NCI-H187 treated with DMSO at 0.1 percent for 48 hours (cell line): Measurements from ENCODE around the gene SPANXA1.
"Not testable (repeated sequence)": the region's sequence is repeated elsewhere in the genome, so short reads cannot be mapped to it uniquely, and the experiment has no call there.

ENCODE experiments used
- DNase-seq: peaks from one replicate; lab custom pipeline; 2025; lab: John Stamatoyannopoulos, UW

SPANXA1 gene, protein sequence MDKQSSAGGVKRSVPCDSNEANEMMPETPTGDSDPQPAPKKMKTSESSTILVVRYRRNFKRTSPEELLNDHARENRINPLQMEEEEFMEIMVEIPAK

DNA sequence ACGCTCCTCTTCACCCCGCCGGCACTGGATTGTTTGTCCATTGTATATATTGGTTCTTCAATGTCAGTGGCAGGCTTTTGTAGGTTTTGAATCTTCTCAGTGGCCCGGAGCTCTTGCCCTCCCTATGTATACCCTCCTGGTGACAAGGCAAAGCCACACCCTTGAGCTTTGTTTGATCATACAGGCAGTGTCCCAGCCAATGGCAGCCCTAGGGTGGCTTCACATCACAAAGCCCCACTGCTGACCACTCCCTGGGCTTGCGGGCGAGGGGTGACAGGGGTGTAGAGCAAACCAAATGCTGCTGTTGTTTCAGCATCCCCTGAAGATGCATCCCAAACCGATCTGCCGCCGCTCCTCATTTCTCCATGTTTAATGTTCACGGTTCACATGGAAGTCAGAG, at the start of gene SPANXA1:
Gene SPANXA1, minus strand, starts transcription at position 101 of the 400 bp plus-strand sequence. Its CDS starts 60 bp downstream, at position 41.
- DNase-seq = not testable (repeated sequence)

DNA sequence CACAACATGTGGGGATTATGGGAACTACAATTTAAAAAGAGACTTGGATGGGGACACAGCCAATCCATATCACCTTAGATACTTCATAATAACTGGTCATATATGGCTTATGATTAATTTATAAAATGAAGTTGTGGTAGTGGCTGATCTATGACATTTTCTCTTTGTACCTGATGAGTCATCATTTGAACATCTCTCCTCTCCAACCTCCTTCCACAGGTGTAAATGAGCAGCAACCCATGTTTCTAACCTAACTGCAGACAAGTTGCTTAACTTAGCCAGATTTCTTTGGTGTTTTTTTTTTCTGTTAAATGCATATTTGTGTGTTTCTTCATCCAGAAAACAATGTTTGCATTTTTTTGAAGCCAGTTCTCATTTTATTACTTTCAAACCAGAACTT, 47.6 kb upstream of the SPANXA1 start:
- no peak for DNase-seq

DNA sequence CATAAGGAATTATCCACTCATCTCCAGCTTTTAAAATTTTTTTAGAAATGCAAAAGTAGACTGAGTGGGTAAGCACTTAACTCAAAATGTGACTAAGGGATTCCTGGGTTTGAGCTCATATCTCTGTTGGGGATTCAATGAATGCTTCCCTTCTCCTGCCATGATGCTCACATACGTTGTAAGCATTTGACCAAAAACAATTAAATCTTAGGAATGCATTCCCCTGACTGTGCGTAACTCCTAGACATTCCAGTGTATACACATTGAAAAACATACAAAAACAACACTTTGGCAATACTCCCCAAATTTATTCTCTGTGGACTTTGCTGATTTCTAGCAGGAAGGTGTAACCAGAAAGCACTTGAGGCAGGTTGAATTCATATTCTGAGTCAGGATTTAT, 34.8 kb upstream of the SPANXA1 start:
- DNase-seq = no peak

DNA sequence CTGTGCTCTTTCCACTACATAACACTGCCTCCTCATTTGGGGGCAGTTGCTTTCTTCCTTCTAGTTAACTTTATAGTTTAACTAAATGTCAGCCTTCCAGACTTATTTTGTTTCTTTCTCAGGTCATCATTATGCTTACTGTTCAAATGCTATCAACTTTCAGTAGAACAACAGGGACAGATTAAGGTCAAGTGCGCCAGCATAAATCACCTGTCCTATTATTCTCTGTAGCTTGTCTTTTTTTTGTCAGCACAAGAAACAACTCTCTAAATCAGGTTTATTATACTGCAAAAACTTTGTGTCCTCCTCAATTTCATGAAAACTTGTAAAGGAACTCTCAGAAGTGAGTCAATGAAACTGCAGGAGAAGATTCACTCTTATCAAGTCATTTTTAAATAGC, 24.6 kb upstream of the SPANXA1 start:
- DNase-seq = no peak

DNA sequence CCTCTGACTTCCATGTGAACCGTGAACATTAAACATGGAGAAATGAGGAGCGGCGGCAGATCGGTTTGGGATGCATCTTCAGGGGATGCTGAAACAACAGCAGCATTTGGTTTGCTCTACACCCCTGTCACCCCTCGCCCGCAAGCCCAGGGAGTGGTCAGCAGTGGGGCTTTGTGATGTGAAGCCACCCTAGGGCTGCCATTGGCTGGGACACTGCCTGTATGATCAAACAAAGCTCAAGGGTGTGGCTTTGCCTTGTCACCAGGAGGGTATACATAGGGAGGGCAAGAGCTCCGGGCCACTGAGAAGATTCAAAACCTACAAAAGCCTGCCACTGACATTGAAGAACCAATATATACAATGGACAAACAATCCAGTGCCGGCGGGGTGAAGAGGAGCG, 4.9 kb upstream of the SPANXA1 start, which contains the start of gene SPANXA2:
Gene SPANXA2, plus strand, starts transcription at position 301 of the 400 bp plus-strand sequence. Its CDS starts 60 bp downstream, at position 361.
- not testable (repeated sequence) for DNase-seq

DNA sequence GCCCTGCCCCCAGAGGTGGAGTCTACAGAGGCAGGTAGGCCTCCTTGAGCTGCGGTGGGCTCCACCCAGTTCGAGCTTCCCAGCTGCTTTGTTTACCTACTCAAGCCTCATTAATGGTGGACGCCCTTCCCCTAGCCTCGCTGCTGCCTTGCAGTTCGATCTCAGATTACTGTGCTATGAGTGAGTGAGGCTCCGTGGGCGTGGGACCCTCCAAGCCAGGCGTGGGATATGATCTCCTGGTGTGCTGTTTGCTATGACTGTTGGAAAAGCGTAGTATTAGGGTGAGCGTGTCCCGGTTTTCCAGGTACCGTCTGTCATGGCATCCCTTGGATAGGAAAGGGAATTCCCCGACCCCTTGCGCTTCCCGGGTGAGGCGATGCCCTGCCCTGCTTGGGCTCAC, 42.0 kb downstream of the SPANXA1 start:
- DNase-seq = not testable (repeated sequence)
